Right atrium auricular region (tissue), 2 donors: ENCODE results near the gene GOLGA1. TPM values are rescaled to one million over a fixed set of nuclear protein-coding genes. Genes with fewer than 3 reads are reported as not detected.
"Not testable (repeated sequence)": the region's sequence is repeated elsewhere in the genome, so short reads cannot be mapped to it uniquely, and the experiment has no call there.

ENCODE experiments used
- DNase-seq: peaks from one replicate; pipeline ENCODE4 v3.0.0-alpha.2; 2019; ENCODE audit warnings: low spot score
- H3K27ac ChIP-seq, 2 donors: fragments of 200-600 bp; sonication (generic); 1 replicate in 1 of 2; 2 replicates in 1 of 2; pipeline ENCODE4 v1.5.1; 2016 to 2019
- H3K27me3 ChIP-seq, 2 donors: fragments of 200-600 bp; sonication (generic); one replicate each; pipeline versions ENCODE4 v1.5.1 to v1.6.0; 2017 to 2019
- H3K36me3 ChIP-seq: fragments of 200-600 bp; sonication (generic); one replicate; pipeline ENCODE4 v1.5.1; 2016
- H3K4me1 ChIP-seq, 2 donors: fragments of 200-600 bp; sonication (generic); one replicate each; pipeline versions ENCODE4 v1.5.1 to v1.6.0; 2017 to 2019
- H3K4me3 ChIP-seq, 2 donors: fragments of 200-600 bp; sonication (generic); 1 replicate in 1 of 2; 2 replicates in 1 of 2; pipeline ENCODE4 v1.5.1; 2017 to 2019; ENCODE audit warnings: mild to moderate bottlenecking in 1 of 2, moderate library complexity in 1 of 2
- H3K9me3 ChIP-seq, 2 donors: fragments of 200-600 bp; sonication (generic); one replicate each; pipeline ENCODE4 v1.5.1; 2019
- CTCF ChIP-seq, 2 donors: fragments of 200-600 bp; sonication (generic); IDR thresholded peaks; one replicate each; pipeline ENCODE4 v1.5.1; 2019; ENCODE audit warnings: antibody characterized with exemption in 2 of 2
- total RNA-seq, 2 donors: library from RNA; depleted of rRNA; stranded (reverse); fragments of >200 nt; gene quantifications; one replicate each; pipeline ENCODE4 v1.1.0, GENCODE V29; 2016

GOLGA1 gene
- total RNA-seq, 2 donors from 2014 or later, result 12.8 to 17.2 TPM

GRCh38 chr9:124960409-124960752 lies 19.5 kb upstream of the GOLGA1 start:
- Histone ChIP-seq H3K9me3 (no peaks in the 10 kb centered on the region), H3K27ac (no peak overlapping the region), H3K36me3 (no peaks in the 10 kb centered on the region), H3K4me1 (no peaks in the 10 kb centered on the region), H3K4me3 (no peak overlapping the region), H3K27me3 (no peaks in the 10 kb centered on the region)
- DNase-seq, result no peak
- TF ChIP-seq CTCF (IDR thresholded peaks at IDR 0.05), result no peak

- H3K9me3 ChIP-seq, DNase-seq, H3K4me3 ChIP-seq, H3K27ac ChIP-seq, H3K27me3 ChIP-seq, H3K4me1 ChIP-seq, H3K36me3 ChIP-seq: not testable (repeated sequence)
Observed at GRCh38 chr9:124959671-124960408, 19.0 kb upstream of the GOLGA1 start.

- Histone ChIP-seq H3K27me3 (no peaks in the 10 kb centered on the region), H3K4me3 (no peak overlapping the region), H3K4me1 (no peaks in the 10 kb centered on the region), H3K36me3 (no peaks in the 10 kb centered on the region), H3K27ac (no peak overlapping the region), H3K9me3 (no peaks in the 10 kb centered on the region)
- TF ChIP-seq CTCF (IDR thresholded peaks at IDR 0.05), result no peak
- DNase-seq, result no peak
Observed at GRCh38 chr9:124954255-124954654, 13.4 kb upstream of the GOLGA1 start.

- no peaks in the 10 kb centered on the region for H3K36me3 ChIP-seq
Observed at GRCh38 chr9:124950050-124950718, 9.3 kb upstream of the GOLGA1 start.

GRCh38 chr9:124949387-124949786 lies 8.5 kb upstream of the GOLGA1 start:
- Histone ChIP-seq H3K4me3 (no peak overlapping the region), H3K27ac (no peak overlapping the region), H3K4me1 (no peaks in the 10 kb centered on the region), H3K9me3 (no peaks in the 10 kb centered on the region), H3K27me3 (no peaks in the 10 kb centered on the region), H3K36me3 (no peaks in the 10 kb centered on the region)
- DNase-seq, result no peak
- no peak for TF ChIP-seq CTCF (IDR thresholded peaks at IDR 0.05)

More at GRCh38 chr9:124950050-124950718, 9.3 kb upstream of the GOLGA1 start:
- Histone ChIP-seq H3K27me3 (no peaks in the 10 kb centered on the region), H3K9me3 (no peaks in the 10 kb centered on the region), H3K27ac (no peak overlapping the region), H3K4me1 (no peaks in the 10 kb centered on the region), H3K4me3 (no peak overlapping the region)
- TF ChIP-seq CTCF (IDR thresholded peaks at IDR 0.05), result no peak
- no peak for DNase-seq

- DNase-seq, result no peak
- Histone ChIP-seq H3K4me1 (no peaks in the 10 kb centered on the region), H3K27ac (no peak overlapping the region), H3K36me3 (no peaks in the 10 kb centered on the region), H3K9me3 (no peaks in the 10 kb centered on the region), H3K4me3 (no peak overlapping the region), H3K27me3 (no peaks in the 10 kb centered on the region)
- TF ChIP-seq CTCF (IDR thresholded peaks at IDR 0.05), result no peak
Observed at GRCh38 chr9:124947727-124948391, 7.0 kb upstream of the GOLGA1 start.
